IPS DF 19.7 (cell line): ENCODE results near the gene CLNK.

ENCODE experiments used
- DNase-seq: peaks from one replicate; pipeline ENCODE4 v3.0.0-alpha.2; 2013; ENCODE audit warnings: low read depth, low spot score

CLNK gene

GRCh38 chr4:10613926-10614478 is 70.6 kb downstream of the CLNK start:
- no peak for DNase-seq

GRCh38 chr4:10612476-10612875 is 72.1 kb downstream of the CLNK start:
- DNase-seq = no peak

- no peak for DNase-seq
Measured at GRCh38 chr4:10611673-10612072, 72.9 kb downstream of the CLNK start.

GRCh38 chr4:10608501-10609219 is 75.9 kb downstream of the CLNK start:
- no peak for DNase-seq

- DNase-seq = no peak
Measured at GRCh38 chr4:10607206-10607605, 77.4 kb downstream of the CLNK start.

- no peak for DNase-seq
Measured at GRCh38 chr4:10606483-10607155, 77.9 kb downstream of the CLNK start.

DNA sequence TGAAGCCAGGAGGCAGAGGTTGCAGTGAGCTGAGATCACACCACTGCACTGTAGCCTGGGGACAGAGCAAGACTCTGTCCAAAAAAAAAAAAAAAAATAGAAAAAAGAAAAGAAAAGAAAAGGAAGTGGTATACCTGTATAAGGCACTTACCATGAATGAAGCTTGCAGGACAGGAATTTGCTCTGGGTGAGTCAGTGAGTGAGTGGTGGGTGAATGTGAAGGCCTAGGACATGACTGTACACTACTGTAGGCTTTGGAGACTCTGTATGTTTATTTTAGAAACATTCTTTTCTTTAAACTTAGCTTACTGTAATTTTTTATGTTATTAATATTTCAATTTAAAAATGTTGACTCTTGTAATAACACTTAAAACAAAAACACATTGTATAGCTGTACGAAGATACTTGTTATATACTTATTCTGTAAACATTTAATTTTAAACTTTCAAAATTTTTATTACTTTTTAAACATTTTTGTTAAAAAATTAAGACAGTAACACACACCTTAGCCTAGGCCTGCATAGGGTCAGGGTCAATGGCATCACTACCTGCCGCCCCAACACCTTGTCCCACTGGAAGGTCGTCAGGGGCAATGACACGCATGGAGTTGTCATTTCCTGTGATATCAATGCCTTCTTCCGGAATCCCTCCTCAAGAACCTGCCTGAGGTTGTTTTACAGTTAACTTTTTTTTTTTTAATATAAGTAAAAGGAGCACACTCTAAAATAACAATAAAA is 78.7 kb downstream of the CLNK start:
- no peak for DNase-seq

GRCh38 chr4:10605031-10605430 is 79.5 kb downstream of the CLNK start:
- no peak for DNase-seq

GRCh38 chr4:10599574-10599973 is 85.0 kb downstream of the CLNK start:
- DNase-seq = no peak

DNA sequence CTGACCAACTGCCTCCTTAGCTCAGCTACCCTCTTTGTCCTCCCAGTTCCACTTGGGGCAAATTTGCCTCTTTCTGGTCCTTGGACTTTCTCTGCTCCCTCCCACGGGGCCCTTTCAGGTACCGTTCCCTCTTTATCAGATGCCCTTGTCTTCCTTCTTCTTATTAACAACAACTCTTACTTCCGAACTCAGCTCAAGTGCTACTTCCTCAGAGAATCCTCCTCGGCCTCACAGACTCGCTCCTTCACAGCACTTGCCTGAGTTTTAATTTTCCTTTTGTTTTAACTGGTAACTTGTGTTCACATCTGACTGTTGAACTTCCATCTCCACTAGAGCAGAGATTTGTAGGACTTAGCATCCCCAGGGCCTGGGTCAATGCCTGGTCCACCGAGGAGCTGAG is 85.7 kb downstream of the CLNK start:
- DNase-seq = no peak

- DNase-seq = no peak
Measured at GRCh38 chr4:10596586-10597290, 87.8 kb downstream of the CLNK start.

DNA sequence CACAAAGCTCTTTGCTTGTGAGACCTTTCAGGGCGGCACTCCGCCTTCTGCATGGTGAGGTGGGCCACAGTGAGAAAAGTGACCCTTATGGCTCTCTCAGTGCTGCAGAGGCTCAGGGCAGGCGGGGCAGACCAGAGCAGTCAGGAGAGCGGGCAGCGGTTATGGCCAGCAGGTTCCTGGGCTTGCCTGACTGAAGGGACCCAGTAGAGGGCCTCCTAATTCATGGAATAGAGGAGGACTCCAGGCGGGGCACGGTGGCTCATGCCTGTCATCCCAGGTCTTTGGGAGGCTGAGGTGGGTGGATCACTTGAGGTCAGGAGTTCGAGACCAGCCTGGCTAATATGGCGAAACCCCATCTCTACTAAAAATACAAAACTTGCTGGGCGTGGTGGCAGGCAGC is 91.4 kb downstream of the CLNK start:
- DNase-seq = no peak

DNA sequence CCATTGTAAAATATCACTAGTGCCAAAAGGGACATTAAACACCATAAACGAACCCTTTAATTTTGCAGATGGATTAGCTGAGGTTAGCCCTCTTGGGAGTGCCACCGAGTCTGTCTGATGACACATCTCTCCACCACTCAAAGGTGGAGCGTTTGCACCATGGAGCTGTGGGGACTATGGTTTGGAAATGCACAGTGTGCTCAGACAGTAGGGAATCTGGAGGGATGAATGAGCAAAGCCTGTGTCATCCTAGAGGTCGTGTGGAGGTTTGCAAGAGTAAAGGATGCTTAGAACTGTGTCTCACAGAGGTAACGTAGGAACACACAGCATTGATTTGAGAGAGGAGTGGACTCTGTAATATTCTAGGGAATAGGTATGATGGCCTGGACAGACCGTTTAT is 93.7 kb downstream of the CLNK start:
- DNase-seq = no peak

GRCh38 chr4:10589799-10590198 is 94.8 kb downstream of the CLNK start:
- no peak for DNase-seq

GRCh38 chr4:10589321-10589720 is 95.2 kb downstream of the CLNK start:
- no peak for DNase-seq

- DNase-seq = no peak
Measured at GRCh38 chr4:10587697-10588096, 96.9 kb downstream of the CLNK start.

DNA sequence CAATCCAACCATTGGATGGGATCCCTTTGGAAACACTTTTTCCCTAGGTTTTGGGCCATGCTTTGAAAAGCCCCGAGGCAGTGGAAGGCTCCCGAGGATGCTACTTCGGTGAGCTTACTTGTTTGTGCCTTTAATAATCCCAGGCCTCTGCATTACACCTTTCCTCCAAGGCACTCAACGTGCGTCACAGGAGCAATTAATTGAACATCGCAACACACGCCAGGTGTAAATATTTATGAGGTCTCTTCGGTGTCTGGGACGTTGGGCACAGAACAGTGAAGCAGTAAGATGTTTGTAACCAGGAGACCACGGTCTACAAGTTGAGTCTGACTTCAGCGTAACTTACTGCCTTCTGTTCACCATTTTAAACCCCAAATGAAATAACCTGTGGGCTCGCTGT is 97.3 kb downstream of the CLNK start:
- DNase-seq = no peak

GRCh38 chr4:10584042-10584441 is 100.5 kb downstream of the CLNK start:
- DNase-seq = no peak

GRCh38 chr4:10582951-10583350 is 101.6 kb downstream of the CLNK start:
- no peak for DNase-seq

GRCh38 chr4:10582059-10582686 is 102.4 kb downstream of the CLNK start:
- no peak for DNase-seq

DNA sequence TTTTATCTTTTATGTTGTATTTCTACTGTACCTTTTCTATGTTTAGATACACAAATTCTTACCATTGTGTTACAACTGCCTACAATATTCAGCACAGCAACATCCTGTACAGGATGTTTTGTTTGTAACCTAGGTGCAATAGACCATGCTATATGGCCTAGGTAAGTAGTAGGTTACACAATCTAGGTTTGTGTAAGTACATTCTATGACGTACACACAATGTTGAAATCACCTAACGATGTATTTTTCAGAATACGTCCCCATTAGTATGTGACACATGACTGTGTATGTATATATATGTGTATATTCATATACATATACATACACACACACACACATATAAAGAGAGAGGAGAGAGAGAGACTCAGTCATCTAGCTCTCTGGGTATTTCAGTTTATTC is 103.5 kb downstream of the CLNK start:
- no peak for DNase-seq
